Neutrophil (primary cell): Measurements from ENCODE around the gene EGFR.

Source experiments
- H3K27ac ChIP-seq: fragments of 200-600 bp; sonication (generic); 2 replicates; pipeline ENCODE4 v1.5.1; 2016; ENCODE audit warnings: mild to moderate bottlenecking, moderate library complexity
- H3K27me3 ChIP-seq: fragments of 200-600 bp; sonication (generic); 2 replicates; pipeline ENCODE4 v1.6.0; 2016; ENCODE audit warnings: mild to moderate bottlenecking
- H3K36me3 ChIP-seq: fragments of 200-600 bp; sonication (generic); 2 replicates; pipeline ENCODE4 v1.5.1; 2017
- H3K4me1 ChIP-seq, 2 experiments: fragments of 200-600 bp in 1 of 2; sonication (generic) in 1 of 2; 1 replicate in 1 of 2; 2 replicates in 1 of 2; pipeline versions ENCODE4 v1.5.1 to v1.6.1; 2013 to 2016; ENCODE audit warnings: low read depth in 1 of 2, low read length in 1 of 2, mild to moderate bottlenecking in 1 of 2, moderate library complexity in 1 of 2; ENCODE audit not compliant: control insufficient read depth in 1 of 2, insufficient read depth in 1 of 2
- H3K4me3 ChIP-seq, 2 experiments: fragments of 200-600 bp in 1 of 2; sonication (generic) in 1 of 2; 1 replicate in 1 of 2; 2 replicates in 1 of 2; pipeline ENCODE4 v1.5.1; 2013 to 2016; ENCODE audit warnings: low read depth in 1 of 2, low read length in 1 of 2, mild to moderate bottlenecking in 1 of 2, moderate library complexity in 1 of 2
- H3K9me3 ChIP-seq: fragments of 200-600 bp; sonication (generic); 2 replicates; pipeline ENCODE4 v1.5.1; 2016
- CTCF ChIP-seq: fragments of 200-600 bp; sonication (generic); IDR thresholded peaks from 2 replicates; pipeline ENCODE4 v1.5.1; 2016; ENCODE audit warnings: antibody characterized with exemption

The EGFR gene

GRCh38 chr7:55160539-55160938, 141.7 kb downstream of the EGFR start:
- no peaks in the 10 kb centered on the region for H3K9me3 ChIP-seq
- no peak for TF ChIP-seq CTCF
- no peak overlapping the region for H3K27ac ChIP-seq
- no peaks in the 10 kb centered on the region for H3K4me1 ChIP-seq
- no peaks in the 10 kb centered on the region for H3K36me3 ChIP-seq
- H3K4me3 ChIP-seq = no peak overlapping the region
- H3K27me3 ChIP-seq = peaks cover 10% of the 10 kb centered on the region

- Histone ChIP-seq H3K36me3 (no peaks in the 10 kb centered on the region), H3K27me3 (peaks cover 10% of the 10 kb centered on the region), H3K4me1 (no peaks in the 10 kb centered on the region), H3K9me3 (no peaks in the 10 kb centered on the region), H3K4me3 (no peak overlapping the region), H3K27ac (no peak overlapping the region)
- no peak for TF ChIP-seq CTCF
Observed at GRCh38 chr7:55161154-55161687, 142.4 kb downstream of the EGFR start.

GRCh38 chr7:55162476-55162875, 143.7 kb downstream of the EGFR start:
- TF ChIP-seq CTCF = no peak
- Histone ChIP-seq H3K9me3 (no peaks in the 10 kb centered on the region), H3K27ac (no peak overlapping the region), H3K4me1 (no peaks in the 10 kb centered on the region), H3K4me3 (no peak overlapping the region), H3K27me3 (no peaks in the 10 kb centered on the region), H3K36me3 (no peaks in the 10 kb centered on the region)

GRCh38 chr7:55163733-55164132, 144.9 kb downstream of the EGFR start:
- Histone ChIP-seq H3K9me3 (no peaks in the 10 kb centered on the region), H3K36me3 (no peaks in the 10 kb centered on the region), H3K4me1 (no peaks in the 10 kb centered on the region), H3K4me3 (no peak overlapping the region), H3K27ac (no peak overlapping the region), H3K27me3 (no peaks in the 10 kb centered on the region)
- TF ChIP-seq CTCF = no peak

- no peaks in the 10 kb centered on the region for H3K27me3 ChIP-seq
- H3K4me3 ChIP-seq = no peak overlapping the region
- no peaks in the 10 kb centered on the region for H3K9me3 ChIP-seq
- no peaks in the 10 kb centered on the region for H3K4me1 ChIP-seq
- H3K27ac ChIP-seq = no peak overlapping the region
- TF ChIP-seq CTCF = no peak
- H3K36me3 ChIP-seq = no peaks in the 10 kb centered on the region
Observed at GRCh38 chr7:55164527-55164926, 145.7 kb downstream of the EGFR start.
